Globus pallidus (tissue), 1 donor: ENCODE measurements around the gene TMC1.

Experiments used
- DNase-seq: peaks from one replicate; pipeline ENCODE4 v3.0.0-alpha.2; 2015; ENCODE audit warnings: low spot score

Gene TMC1

DNA sequence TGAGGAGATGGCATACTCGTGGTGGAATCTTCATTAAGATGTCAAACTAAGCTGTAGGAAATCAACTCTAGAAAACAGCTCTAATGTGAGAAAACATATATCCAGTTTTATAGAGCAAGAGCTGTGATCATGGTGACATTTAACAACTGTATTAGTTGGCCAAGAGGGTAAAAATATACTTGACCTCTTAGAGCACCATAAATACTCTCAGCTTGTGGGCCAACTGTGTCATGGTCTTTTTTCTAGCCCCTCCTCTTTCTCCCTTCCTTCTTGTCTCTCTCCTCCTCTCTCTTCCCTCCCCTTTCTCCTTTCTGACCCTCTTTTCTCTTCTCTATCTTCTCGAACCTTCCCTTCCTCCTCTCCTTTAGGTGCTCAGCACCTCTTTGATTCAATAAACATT, 54.7 kb downstream of the TMC1 start:
- DNase-seq: no peak

DNA sequence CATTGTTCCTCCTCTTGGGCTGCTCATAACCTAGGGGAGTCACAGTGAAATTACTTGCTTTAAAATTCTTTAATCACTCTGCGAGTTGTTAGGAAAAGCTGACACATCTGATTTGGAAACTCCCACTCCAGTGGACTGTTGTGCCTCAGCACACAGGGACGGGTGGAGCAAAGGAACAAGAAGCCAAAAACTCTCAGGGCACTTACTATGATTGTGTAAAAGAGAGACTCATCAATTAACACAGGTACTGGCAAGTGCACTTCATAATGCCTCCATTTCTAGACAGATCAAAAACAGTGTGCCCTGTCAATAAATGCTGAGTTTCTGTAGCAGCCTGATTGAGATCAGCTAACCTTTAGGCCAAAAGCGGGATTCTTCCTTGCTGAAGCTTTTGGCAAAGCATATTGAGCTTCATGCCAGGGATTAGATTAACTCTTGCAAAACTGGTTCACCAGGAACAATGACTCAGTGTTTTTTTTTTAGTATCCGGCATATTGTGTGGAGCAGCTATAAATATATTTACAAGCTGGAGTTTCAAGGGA, 55.9 kb downstream of the TMC1 start:
- DNase-seq: no peak

DNA sequence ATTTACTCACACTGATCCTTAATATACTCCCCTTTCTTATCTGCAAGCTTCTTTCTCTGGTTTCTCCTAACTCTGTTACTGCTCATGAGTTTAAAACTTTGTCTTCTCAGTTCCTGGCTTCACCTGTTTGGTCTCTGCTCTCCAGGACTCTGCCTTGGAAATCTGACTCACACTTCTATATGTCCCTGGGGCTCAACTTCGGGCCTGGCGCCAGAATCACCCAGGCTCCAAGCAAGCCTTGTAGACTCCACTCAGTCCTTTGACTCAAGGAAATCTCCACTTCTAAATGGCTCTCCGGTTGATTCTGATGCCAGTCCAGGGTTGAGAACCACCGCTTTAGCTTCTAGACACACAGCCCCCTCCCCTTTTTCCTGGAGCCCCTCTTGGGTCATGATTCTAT, 57.8 kb downstream of the TMC1 start:
- DNase-seq: no peak

DNA sequence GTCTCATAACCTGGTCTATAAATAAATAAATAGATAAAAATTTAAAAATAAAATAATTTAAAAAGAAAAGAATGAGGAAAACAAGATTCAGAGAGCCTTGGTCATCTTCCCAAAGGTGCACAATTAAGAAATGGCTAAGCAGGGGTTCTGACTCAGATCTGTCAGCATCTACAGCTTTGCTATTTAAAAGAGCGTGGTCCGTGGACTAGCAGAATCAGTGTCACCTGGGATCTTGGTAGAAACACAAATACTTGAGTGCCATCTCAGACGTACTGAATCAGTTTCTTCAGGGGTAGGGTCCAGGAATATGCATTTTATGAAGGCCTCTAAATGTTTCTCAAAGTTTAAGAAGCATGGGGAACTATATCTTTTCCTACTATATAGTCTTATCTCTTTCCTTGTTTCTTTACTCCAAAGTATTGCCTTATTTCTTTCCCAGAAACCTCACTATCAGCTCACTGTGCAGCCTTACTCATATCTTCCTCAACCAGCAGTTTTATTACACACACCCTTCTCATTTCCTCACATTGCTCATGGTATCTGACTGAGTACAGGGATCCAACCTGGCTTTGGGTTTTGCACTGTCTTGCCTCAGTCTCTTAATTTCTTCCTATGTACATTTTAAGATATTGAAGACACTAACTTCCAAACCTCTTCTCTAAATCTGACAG, 58.6 kb downstream of the TMC1 start:
- no peak for DNase-seq

DNA sequence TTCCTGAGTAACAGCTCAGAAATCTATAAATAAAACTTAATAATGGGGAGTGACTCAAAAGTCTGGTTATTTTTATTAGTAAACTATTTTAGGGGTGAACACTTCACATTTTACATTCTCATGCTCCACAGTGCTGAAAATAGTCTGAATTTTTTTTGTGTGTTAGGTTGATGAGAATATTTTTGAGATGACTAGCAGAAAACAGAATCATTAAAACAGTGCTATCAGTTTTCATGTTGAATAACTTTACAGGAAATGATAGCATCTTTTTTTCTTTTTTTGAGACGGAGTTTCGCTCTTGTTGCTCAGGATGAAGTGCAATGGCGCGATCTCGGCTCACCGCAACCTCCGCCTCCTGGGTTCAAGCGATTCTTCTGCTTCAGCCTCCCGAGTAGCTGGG, 60.3 kb downstream of the TMC1 start:
- DNase-seq: no peak

DNA sequence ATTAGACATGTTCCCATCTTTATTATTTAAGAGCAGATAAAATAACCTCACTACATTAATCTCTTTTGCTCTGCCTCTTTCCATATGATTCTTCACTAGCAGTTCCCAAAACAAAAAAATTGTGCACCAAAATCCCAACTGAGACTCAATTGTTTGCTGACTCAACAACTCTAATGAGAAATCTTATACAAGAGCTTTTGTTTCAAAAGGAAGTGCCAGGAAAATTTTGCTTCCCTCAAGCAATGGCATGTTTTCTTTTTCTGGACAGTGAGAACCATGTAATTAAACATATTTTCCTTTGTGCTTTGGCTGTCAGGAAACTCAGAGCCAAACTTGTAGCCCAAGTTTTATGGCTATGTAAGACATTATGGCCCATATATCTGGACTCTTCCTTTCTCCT, 62.0 kb downstream of the TMC1 start:
- no peak for DNase-seq

DNA sequence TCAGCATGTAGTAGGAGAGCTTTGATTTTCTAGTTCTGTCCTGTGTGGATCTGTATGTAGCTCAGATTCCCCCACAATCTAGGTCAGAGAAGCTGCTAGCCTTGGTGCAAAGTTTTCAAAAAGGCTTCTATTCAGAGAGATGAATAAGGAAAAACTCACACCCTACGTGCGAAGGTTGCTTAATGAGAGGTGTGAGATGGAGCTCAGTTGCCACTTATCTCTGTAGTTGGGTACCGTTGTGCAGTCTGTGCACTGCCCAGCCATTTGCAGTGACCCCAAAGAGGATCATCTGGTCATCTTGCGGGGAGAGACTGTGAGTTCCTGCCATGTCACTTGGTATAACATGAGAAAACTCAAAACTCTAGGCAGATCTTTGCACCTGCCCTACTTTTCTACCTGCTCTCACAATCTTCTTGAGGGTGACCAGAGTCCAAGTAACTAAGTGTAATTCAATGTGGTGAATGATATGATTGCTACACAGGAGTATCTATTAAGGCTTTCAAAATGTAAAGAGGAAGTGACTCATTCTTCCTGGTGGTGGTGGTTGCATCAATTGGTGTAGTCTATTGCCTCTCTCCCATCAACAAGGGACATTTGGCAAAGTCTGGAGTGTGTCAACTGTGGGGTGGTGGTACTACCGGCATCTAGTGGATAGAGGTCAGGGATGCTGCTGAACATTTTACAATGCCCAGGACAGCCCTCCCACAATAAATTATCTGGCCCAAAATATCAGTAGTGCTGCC, 65.2 kb downstream of the TMC1 start:
- no peak for DNase-seq

DNA sequence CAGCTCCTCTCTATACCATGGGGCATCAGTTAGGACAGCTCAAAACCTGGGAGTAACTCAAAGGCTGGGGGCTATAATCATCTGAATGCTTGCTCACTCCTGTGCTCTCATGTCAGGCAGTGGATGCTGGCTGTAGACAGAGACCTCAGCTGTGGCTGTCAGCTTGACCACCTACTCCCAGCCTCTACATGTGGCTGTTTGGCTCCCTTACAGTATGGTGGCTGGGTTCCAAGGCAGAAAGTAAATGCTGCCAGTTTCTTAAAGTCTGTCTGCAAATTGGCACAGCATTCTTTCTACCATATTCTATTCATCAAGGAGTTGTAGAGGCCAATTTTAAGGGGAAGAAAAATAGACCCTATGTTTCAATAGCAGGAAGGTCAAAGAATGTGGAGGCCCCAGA, 66.9 kb downstream of the TMC1 start:
- DNase-seq: peak; percentile 47

DNA sequence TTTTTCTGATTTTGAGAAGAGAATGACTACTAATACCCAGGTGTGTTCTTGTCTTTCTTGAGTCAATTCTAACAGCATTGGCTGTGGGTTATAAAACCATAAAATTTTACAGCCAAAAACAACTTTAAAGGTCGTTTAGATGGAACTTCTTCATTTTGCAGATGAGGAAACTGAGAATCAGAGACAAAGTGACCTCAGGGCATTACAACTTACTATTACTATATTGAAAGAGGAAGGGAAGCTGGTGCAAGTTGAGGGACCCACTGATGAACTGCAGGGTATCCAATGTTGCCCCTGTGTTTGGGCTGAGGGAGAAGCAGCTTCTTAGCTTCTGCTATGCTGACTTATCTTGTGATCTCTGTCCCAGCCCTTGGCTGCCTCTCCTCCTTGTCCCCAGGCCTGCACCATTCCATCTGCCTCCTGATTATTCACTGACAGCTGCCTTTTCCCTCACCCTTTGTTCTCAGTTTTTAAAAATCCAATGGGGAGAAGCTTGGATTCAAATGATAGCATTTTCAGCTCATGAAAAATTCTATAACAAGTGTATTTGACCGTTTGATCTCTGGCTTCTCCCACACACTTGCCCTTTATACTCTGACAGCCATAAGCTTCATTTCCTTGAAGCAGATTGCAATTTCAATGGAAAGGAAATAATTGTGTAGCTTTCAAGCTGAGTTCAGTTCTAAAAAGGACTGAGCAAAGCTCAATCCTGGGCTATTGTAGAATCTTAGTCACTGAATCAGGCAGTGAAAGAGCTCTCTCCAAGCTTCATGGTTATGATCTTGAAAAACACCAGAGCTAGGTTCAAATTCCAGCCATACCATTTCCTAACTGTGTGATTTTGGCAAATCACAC, 68.5 kb downstream of the TMC1 start:
- DNase-seq: no peak

DNA sequence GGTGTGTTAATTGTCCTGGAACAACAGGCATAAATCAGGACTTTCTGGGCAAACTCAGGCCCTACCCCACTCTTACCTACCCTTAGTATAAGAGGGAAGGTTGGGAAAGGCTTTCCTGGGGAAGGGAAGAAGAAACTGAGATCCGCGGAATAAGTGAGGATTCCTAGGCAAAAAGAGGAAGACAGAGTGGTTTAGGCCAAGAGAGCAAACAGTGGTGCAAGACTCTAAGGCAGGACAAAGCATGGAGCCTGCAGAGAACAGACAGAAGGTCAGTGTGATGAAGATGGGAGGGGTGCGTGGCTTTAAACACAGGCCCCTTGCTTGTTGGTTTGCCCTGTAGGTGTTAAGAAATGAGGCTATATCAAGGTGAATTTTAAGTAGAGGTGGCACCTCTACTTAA, 69.4 kb downstream of the TMC1 start:
- no peak for DNase-seq

DNA sequence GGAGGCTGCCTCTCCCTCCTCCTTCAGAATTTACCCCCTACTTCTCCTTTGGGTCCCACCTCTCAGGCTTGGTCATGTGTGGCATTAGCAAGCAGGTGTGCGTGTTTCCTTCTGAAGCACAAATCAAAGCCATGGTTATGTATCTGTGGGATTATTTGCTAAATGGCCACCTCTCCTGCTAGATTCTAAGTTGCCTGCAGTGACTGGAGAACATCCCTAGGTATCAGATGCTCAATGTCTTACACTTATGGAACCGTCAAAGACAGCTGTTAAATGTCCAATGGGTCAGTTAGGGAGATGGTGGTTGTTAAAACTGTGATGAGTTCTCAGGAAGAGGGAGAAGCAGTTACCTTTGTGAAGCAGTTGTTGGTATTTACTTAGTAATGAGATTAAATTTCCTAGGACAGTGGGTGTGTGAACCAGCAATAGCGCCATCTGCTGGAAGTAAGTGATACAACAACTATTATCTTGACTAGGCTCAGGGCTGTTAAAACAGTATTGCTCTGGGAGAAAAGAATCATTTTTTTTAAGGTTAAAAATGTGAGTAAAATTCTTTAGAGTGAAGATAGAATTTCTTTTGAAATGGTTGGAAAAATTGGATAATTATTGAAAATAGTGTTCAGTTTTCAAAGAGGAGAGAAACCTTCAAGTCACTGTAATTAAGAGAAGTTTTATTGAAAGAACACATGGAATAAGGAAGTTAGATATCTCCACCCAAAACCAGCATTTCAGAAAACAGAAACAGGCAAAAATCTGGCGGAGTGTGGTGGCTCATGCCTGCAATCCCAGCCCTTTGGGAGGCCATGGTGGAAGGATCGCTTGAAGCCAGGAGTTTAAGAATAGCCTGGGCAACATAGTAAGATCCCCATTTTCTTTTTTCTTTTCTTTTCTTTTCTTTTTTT, 71.3 kb downstream of the TMC1 start:
- DNase-seq: peak; percentile 69

DNA sequence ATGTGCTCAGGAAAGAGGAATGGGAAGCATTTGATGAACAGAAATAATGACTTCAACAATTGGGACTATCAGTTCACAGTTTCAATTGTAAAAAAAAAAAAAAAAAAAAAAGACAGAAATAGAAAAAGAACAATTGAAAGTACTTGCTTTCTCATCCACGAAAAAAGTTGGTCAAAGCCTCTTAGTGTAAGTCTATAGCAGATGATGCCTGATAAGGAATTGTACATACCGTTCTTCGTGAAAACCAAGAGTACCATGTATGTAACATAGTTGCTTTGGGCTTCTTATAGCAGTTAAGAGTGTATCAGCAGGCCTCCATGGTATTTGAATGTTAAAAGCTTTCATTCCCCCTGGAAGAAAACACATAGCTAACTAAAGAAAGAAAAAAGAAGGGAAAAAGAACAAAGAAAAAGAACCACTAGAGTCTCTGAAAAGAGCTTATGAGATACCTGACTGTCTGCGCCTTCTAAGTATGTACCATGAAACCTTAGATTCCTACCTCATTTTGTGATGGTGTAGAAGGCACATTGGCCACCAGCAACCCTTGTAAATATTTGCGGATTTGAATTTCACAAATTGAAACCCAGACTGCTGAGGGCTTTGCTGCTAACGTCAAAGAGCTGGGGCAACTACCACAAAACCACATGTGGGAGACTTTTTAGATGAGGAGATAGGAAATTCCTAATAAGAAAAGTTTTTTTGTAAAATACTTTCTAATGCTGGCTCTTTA, 75.2 kb downstream of the TMC1 start:
- DNase-seq: no peak

DNA sequence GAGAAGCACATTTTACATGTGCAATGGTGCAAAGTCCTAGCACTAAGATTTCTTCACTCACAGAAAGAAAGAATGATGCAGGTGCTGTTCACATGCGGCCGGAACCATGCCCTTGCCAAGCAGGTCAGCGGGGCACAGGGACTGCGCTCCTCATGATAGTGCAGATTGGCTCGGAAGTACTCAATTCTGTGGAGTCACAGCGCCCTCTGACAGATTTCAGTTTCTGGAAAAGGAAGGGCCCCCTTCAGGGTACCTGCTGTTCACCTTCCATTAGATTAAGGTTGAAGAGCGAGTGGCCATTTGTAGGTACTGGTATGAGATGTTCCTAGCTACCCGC, 75.7 kb downstream of the TMC1 start:
- DNase-seq: no peak

DNA sequence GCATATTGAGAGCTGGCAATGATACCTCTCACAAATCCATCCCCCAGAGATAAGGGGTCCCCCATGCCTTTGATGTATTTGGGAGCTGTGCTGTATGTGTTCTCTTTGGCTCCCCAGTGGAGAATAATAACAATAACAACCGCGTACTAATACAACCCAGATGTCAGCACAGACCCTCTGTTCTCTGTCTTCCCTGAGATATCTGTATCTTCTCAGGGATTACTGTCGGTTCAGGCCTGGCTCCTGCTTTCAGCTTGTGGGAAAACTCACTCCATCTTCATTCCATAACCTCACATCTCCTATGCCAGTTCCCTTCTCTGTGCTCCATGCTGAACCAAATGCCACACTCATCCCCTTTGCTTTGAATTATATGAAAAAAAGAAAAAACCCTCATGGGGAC, 76.2 kb downstream of the TMC1 start:
- DNase-seq: no peak

DNA sequence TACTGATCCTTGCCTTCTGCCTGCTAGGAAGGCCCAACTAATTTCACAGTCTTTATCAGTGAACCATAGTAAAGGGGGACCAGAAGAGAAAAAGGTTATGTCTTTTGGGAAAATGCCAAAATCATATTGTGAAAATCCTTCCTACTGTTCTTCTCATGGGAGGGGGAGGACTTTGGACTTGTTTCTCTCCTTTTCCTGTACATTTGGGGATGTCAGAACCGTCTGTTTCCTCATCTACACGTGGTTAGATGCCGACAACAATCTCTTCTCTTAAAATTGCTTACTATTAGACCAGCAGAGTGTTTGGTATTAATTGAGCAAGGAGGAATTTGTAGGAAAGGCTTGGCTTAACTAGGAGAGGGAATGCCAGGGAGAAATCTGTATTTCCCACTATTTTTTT, 77.2 kb downstream of the TMC1 start:
- no peak for DNase-seq

DNA sequence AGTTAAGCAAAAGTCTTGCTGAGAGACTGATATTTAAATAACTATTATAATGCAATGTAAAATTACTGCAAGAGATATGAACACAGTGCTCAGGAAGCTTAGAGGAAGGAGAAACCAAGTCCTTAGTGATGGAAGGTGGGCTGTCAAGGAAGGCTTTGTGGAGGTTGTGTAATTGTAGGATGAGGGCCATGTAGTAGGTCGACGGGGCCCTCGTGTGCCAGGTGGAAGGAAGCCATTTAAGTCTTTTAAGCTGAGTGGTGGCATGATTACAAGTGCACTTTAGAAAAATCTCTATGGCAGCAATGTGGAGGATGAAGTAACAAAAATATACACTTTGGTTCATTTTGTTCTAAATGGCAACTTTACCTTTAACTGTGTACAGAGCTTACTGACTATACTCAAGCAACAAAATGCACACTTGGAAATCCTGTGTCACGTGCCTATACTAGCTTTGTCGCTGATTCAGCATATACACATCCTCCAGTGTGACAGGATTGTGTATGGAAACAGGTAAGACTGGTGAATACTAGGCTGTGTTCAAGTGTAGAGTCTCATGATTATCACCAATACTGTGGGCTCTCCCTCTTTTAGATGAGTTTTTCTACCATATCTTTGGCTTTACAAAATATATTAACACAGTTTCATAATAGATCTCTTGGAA, 78.6 kb downstream of the TMC1 start:
- DNase-seq: no peak

DNA sequence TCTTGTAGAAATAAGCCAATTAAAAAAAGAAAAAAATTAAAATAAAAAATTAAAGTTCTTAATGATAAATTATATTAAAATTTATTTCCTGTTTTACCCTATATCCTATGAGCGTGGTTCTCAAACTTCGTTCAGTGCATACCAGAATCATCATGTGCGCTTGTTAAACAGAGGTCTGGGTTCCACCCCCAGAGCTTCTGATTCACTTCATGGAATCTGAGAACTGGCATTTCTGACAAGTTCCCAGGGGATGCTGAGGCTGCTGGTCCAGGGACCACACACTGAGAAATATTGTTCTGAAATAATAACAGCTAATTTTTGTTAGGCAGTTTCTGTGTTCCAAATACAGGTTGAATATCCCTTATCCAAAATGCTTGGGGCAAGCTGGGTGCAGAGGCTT, 79.3 kb downstream of the TMC1 start:
- no peak for DNase-seq

DNA sequence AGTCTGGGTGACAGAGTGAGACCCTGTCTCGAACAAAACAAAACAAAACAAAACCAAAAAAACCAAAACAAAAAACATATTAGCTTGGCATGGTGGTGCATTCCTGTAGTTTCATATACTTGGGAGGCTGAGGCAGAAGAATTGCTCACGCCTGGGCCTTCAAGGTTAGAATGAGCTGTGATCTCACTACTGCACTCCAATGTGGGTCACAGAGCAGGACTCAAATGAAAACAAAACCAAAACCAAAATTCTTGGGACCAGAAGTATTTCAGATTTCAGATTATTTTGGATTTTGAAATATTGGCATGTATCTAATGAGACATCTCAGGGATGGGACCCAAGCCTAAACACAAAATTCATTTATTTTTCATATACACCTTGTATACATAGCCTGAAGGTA, 80.2 kb downstream of the TMC1 start:
- no peak for DNase-seq

DNA sequence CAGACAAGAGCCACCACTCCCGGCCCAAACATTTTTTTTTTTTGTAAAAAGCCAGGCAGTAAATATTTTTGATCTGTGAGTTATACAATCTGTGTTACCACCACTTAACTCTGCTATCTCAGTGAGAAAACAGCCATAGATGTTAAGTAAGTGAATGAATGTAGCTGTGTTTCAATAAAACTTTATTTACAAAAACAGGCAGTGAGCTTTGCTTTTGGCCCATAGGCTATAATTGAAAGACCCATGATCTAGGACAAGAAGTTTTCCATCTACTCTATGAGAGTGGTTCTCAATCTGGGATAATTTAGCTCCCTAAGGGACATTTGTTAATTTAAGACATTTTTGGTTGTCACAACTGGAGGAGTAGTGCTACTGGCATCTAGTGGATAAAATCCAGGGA, 91.0 kb downstream of the TMC1 start:
- DNase-seq: no peak

DNA sequence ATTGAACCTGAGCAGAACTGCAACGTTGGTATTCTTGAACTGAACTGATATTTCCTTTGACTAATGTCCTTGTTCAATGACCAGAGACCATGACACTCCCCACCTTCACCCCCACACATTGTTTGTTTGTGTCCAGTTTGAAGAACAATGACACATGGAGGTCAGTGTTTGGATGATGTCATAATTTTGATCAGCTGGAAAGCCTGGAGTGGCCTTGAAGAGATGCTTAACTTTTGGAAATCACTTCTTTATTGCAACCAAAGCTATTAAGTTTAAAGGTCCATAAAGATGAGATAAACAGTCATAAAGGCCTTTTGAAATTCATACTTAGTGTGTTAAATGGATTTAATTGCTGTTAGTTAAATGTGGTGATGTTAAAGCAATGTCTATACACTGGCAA, 92.7 kb downstream of the TMC1 start:
- no peak for DNase-seq

DNA sequence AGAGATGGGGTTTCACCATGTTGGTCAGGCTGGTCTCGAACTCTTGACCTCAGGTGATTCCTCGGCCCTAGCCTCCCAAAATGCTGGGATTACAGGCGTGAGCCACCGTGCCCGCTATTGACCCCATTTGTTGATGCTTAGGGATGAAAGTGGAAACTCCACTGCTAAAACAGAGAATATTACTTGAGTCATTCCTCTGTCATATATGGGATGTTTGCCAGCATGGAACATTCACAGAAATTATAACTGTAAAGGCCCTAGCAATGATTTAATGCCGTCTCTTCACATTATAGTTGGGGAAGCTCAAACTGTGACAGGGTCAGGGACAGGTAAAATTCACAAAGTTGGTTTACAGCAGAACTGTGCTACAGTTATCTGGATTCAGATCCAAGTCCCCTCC, 94.5 kb downstream of the TMC1 start:
- DNase-seq: no peak
